Endothelial cell of umbilical vein (primary cell): ENCODE data around the gene BCR. TPM values are rescaled to one million over a fixed set of nuclear protein-coding genes. Genes with fewer than 3 reads are reported as not detected.

Experiments used
- BruUV-seq: library from RNA; stranded (reverse); fragments of 400-500 nt; replicated peaks from 2 replicates; lab custom pipeline; 2021; lab: Mats Ljungman, UMichigan
- CTCF ChIA-PET: fragments of 300-600, 350-600 bp; sonication (Branson Sonifier 250); formaldehyde crosslinking; loops from one replicate; lab custom pipeline; 2021; ENCODE audit warnings: antibody characterized with exemption, inconsistent platforms; lab: Charles Lee
- POLR2A ChIA-PET: fragments of 300-600, 350-600 bp; sonication (Branson Sonifier 250); formaldehyde crosslinking; loops from one replicate; lab custom pipeline; 2021; ENCODE audit warnings: antibody characterized with exemption, inconsistent platforms; lab: Charles Lee
- DNase-seq: peaks from one replicate; pipeline ENCODE4 v3.0.0-alpha.2; 2011; ENCODE audit warnings: low read depth, low spot score
- FAIRE-seq: peaks from 2 replicates; lab custom pipeline; 2011; peaks lifted over from hg19 to GRCh38; lab: Jason Lieb, UNC
- H2AFZ ChIP-seq: 2 replicates; pipeline ENCODE4 v1.6.0; 2012; ENCODE audit warnings: low read depth, low read length, control low read depth, inconsistent platforms
- H3K27ac ChIP-seq: 2 replicates; pipeline ENCODE4 v1.5.1; 2011; ENCODE audit warnings: low read depth, mild to moderate bottlenecking, control low read depth, low read length, moderate library complexity; ENCODE audit not compliant: insufficient read depth
- H3K27me3 ChIP-seq, 2 experiments: 2 replicates each; pipeline versions ENCODE4 v1.6.0 to v1.6.1; 2011; ENCODE audit warnings: low read length in 2 of 2, mixed read lengths in 1 of 2; ENCODE audit not compliant: control insufficient read depth in 2 of 2, insufficient read depth in 2 of 2
- H3K36me3 ChIP-seq, 2 experiments: 2 replicates in 1 of 2; 3 replicates in 1 of 2; pipeline ENCODE4 v1.5.1; 2011; ENCODE audit warnings: low read length in 2 of 2, mild to moderate bottlenecking in 1 of 2, moderate library complexity in 1 of 2; ENCODE audit not compliant: control insufficient read depth in 2 of 2, insufficient read depth in 2 of 2; ENCODE audit errors: extremely low read depth in 1 of 2
- H3K4me1 ChIP-seq: 3 replicates; pipeline ENCODE4 v1.5.1; 2011; ENCODE audit warnings: mild to moderate bottlenecking, low read length; ENCODE audit not compliant: control insufficient read depth, insufficient read depth; ENCODE audit errors: extremely low read depth
- H3K4me2 ChIP-seq: 2 replicates; pipeline ENCODE4 v1.6.1; 2011; ENCODE audit warnings: low read length, control low read depth, mixed read lengths; ENCODE audit not compliant: insufficient read depth
- H3K4me3 ChIP-seq, 3 experiments: fragments of 200-600 bp in 1 of 3; sonication (generic), shearing (Covaris generic) in 1 of 3; replicated peaks in 1 of 3; 2 replicates each; pipeline ENCODE4 v1.5.1; 2011 to 2016; ENCODE audit warnings: control low read depth in 3 of 3, low read length in 3 of 3, mild to moderate bottlenecking in 2 of 3, inconsistent platforms in 1 of 3, low read depth in 1 of 3, moderate library complexity in 1 of 3; ENCODE audit not compliant: insufficient read depth in 1 of 3
- H3K79me2 ChIP-seq: 2 replicates; pipeline ENCODE4 v1.6.0; 2012; ENCODE audit warnings: low read length, inconsistent platforms; ENCODE audit not compliant: control insufficient read depth, insufficient read depth
- H3K9ac ChIP-seq: replicated peaks from 2 replicates; pipeline ENCODE3; 2011; ENCODE audit warnings: low read length, control low read depth; ENCODE audit not compliant: insufficient read depth; ENCODE audit errors: extremely low read depth
- H3K9me1 ChIP-seq: replicated peaks from 3 replicates; pipeline ENCODE4 v1.6.0; 2011; ENCODE audit warnings: mild to moderate bottlenecking, low read length; ENCODE audit not compliant: control insufficient read depth, insufficient read depth; ENCODE audit errors: extremely low read depth
- H3K9me3 ChIP-seq: replicated peaks from 2 replicates; pipeline ENCODE4 v1.5.1; 2012; ENCODE audit warnings: low read length, inconsistent platforms; ENCODE audit not compliant: control insufficient read depth, insufficient read depth
- H4K20me1 ChIP-seq: replicated peaks from 2 replicates; pipeline ENCODE3; 2011; ENCODE audit warnings: mild to moderate bottlenecking, low read length; ENCODE audit not compliant: control insufficient read depth, insufficient read depth; ENCODE audit errors: extremely low read depth
- EZH2 ChIP-seq: IDR thresholded peaks from 2 replicates; pipeline ENCODE4 v1.6.1; 2012; ENCODE audit warnings: borderline replicate concordance, low read depth, mild to moderate bottlenecking, moderate library complexity, low read length, inconsistent platforms; ENCODE audit not compliant: severe bottlenecking
- FOS ChIP-seq: IDR thresholded peaks from 2 replicates; pipeline ENCODE4 v1.6.1; 2011; ENCODE audit warnings: mild to moderate bottlenecking, low read length, moderate library complexity, borderline replicate concordance; ENCODE audit not compliant: insufficient read depth
- GATA2 ChIP-seq: IDR thresholded peaks from 2 replicates; pipeline ENCODE4 v1.7.0; 2011; ENCODE audit warnings: low read depth, mild to moderate bottlenecking, moderate library complexity, mixed read lengths, low read length; ENCODE audit not compliant: insufficient read length, insufficient read depth
- JUN ChIP-seq: IDR thresholded peaks from 2 replicates; pipeline ENCODE4 v1.6.1; 2011; ENCODE audit warnings: borderline replicate concordance, low read depth; ENCODE audit not compliant: insufficient read length, insufficient read depth
- MYC ChIP-seq: IDR thresholded peaks from one replicate; pipeline ENCODE4 v1.6.1; 2011; ENCODE audit warnings: mild to moderate bottlenecking, low read depth, low read length
- POLR2A ChIP-seq: IDR thresholded peaks from 2 replicates; pipeline ENCODE4 v1.6.1; 2012; ENCODE audit warnings: low read depth, mild to moderate bottlenecking, control low read depth, low read length
- POLR2AphosphoS5 ChIP-seq: IDR thresholded peaks from 2 replicates; pipeline ENCODE4 v1.6.1; 2012; ENCODE audit warnings: low read depth, mild to moderate bottlenecking, control low read depth, low read length, moderate library complexity; ENCODE audit not compliant: insufficient read depth
- dilution Hi-C: fragments of 300-500 bp; cut with MboI; formaldehyde crosslinking; loops from one replicate; pipeline ENCODE4 v1.15.0; 2019; ENCODE audit warnings: low sequenced_read_pairs; ENCODE audit not compliant: extremely low pct_ligation_motif_present
- intact Hi-C: fragments of 100-400 bp; cut with micrococcal nuclease; formaldehyde crosslinking; loops from one replicate; pipeline ENCODE4 v1.10.0; 2022
- polyA plus RNA-seq, 4 experiments: library from polyadenylated mRNA; depleted of rRNA in 3 of 4; stranded (reverse) in 3 of 4; unstranded in 1 of 4; fragments of >200 nt; gene quantifications; 2 replicates each; pipeline versions ENCODE4 v1.2.1 to v1.2.3, GENCODE V29; 2011 to 2012; ENCODE audit warnings: missing spikeins in 1 of 4
- total RNA-seq: library from RNA; stranded (reverse); gene quantifications from 2 replicates; pipeline ENCODE4 v1.2.3, GENCODE V29; 2021
- TF ChIP-seq, protein P1 (sequence below): IDR thresholded peaks from 2 replicates; pipeline ENCODE4 v1.6.1; 2011; ENCODE audit not compliant: insufficient read depth, insufficient read length
- TF ChIP-seq, protein P2 (sequence below), 2 donors: IDR thresholded peaks; 1 replicate in 1 of 2; 2 replicates in 1 of 2; pipeline ENCODE4 v1.5.1; 2011; ENCODE audit warnings: low read length in 2 of 2, mild to moderate bottlenecking in 2 of 2, moderate library complexity in 2 of 2, control low read depth in 1 of 2, inconsistent platforms in 1 of 2, low read depth in 1 of 2; ENCODE audit not compliant: insufficient read depth in 1 of 2; ENCODE audit errors: extremely low read depth in 1 of 2

BCR gene
- total and polyA plus RNA-seq, 2 donors (not counting 3 experiments of a cell fraction or from before 2014, with no cell fraction given) = 129 to 141 TPM

DNA sequence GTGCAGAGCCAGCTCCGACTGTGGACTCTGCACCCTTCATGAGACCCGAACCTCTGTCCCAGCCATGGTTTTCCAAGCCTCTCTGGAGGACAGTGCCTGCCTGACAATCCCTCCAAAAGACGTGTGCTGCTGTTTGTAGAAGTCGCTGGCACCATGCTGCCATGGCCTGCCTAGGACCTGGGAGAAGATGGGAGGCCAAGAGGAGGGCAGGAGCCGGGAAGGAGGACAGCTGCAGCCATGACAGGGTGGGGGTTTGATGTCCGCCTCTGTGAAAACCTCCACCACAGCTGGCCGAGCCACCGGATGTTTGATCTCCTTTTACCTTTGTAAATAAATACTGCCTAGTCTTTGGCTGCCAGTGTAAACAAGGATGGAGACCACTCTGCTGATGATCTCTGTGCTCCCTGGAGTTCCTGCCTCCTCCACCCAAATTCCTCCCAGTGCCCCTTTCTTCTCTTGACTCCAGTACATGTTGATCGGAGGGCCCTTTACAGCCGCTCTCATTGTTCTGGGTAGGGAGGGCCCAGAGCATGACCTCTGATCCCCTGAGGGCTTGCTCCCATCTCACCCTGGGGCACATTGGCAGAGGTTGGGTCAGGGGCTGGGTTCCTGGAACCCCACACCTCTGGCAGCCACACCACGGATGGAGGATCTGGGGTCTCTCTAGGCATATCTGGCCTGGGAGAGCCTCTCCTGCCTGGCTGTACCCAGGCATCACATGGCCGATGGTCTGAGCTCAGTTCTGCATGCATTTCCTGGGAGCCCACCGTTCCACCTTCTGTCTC lies 66.9 kb downstream of the BCR start:
- Histone ChIP-seq H3K27me3 (no peaks in the 10 kb centered on the region), H4K20me1 (peaks cover 2% of the 10 kb centered on the region), H3K36me3 (no peaks in the 10 kb centered on the region), H3K4me1 (peaks cover 16% of the 10 kb centered on the region), H3K9me1 (no peaks in the 10 kb centered on the region), H3K9me3 (no peaks in the 10 kb centered on the region), H3K4me3 (no peak overlapping the region), H3K4me2 (no peak overlapping the region), H2AFZ (no peak overlapping the region), H3K9ac (no peak overlapping the region), H3K27ac (no peak overlapping the region), H3K79me2 (peaks cover 96% of the 10 kb centered on the region)
- DNase-seq (no peak), FAIRE-seq (no peak)
- TF ChIP-seq, protein P1, sequence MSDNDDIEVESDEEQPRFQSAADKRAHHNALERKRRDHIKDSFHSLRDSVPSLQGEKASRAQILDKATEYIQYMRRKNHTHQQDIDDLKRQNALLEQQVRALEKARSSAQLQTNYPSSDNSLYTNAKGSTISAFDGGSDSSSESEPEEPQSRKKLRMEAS = no peak
- TF ChIP-seq EZH2 (no peak), FOS (no peak), GATA2 (no peak), MYC (no peak), POLR2A (no peak), POLR2AphosphoS5 (no peak), JUN (no peak)
- TF ChIP-seq, protein P2, sequence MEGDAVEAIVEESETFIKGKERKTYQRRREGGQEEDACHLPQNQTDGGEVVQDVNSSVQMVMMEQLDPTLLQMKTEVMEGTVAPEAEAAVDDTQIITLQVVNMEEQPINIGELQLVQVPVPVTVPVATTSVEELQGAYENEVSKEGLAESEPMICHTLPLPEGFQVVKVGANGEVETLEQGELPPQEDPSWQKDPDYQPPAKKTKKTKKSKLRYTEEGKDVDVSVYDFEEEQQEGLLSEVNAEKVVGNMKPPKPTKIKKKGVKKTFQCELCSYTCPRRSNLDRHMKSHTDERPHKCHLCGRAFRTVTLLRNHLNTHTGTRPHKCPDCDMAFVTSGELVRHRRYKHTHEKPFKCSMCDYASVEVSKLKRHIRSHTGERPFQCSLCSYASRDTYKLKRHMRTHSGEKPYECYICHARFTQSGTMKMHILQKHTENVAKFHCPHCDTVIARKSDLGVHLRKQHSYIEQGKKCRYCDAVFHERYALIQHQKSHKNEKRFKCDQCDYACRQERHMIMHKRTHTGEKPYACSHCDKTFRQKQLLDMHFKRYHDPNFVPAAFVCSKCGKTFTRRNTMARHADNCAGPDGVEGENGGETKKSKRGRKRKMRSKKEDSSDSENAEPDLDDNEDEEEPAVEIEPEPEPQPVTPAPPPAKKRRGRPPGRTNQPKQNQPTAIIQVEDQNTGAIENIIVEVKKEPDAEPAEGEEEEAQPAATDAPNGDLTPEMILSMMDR (IDR thresholded peaks at IDR 0.05; ENCODE audit: extremely low read depth in 1 of 2, insufficient read depth in 1 of 2, low read depth in 1 of 2, low read length in 2 of 2) = no peak
- ChIA-PET CTCF (no interaction called here), POLR2A (no interaction called here)
- dilution Hi-C loops = no loop called here
- BruUV-seq = no TSS peak
- intact Hi-C loops = no loop called here
